CD4-positive, alpha-beta T cell treated with Interleukin-6 for 4 hours (primary cell): Measurements from ENCODE around the gene MGME1.

Experiments used
- DNase-seq: peaks from one replicate; pipeline ENCODE4 v3.0.0-alpha.2; 2020; ENCODE audit warnings: mixed read lengths

The MGME1 gene

GRCh38 chr20:17968366-17969277 lies at the start of gene MGME1, which contains the start of gene SNX5:
TSS of gene MGME1 (plus strand) at chr20:17969018. CDS start at chr20:17969860, 842 bp downstream.
TSS of gene SNX5 (minus strand) at chr20:17968794. CDS start at chr20:17968425, 369 bp downstream.
- peak; percentile 99 for DNase-seq

GRCh38 chr20:17919149-17919548 lies 49.7 kb upstream of the MGME1 start:
- no peak for DNase-seq

- no peak for DNase-seq
These were observed 47.0 kb upstream of the MGME1 start for GRCh38 chr20:17921774-17922173.

- DNase-seq: no peak
These were observed 43.5 kb upstream of the MGME1 start for GRCh38 chr20:17925141-17925939.

- DNase-seq: no peak
These were observed 42.9 kb upstream of the MGME1 start for GRCh38 chr20:17925940-17926300.

GRCh38 chr20:17928211-17928611 lies 40.6 kb upstream of the MGME1 start:
- no peak for DNase-seq

GRCh38 chr20:17928633-17929311 lies 40.0 kb upstream of the MGME1 start:
- DNase-seq: no peak

- DNase-seq: no peak
These were observed 37.3 kb upstream of the MGME1 start for GRCh38 chr20:17931513-17931912.

GRCh38 chr20:17932396-17932795 lies 36.4 kb upstream of the MGME1 start:
- DNase-seq: no peak

GRCh38 chr20:17933121-17933520 lies 35.7 kb upstream of the MGME1 start:
- DNase-seq: no peak

GRCh38 chr20:17933711-17934110 lies 35.1 kb upstream of the MGME1 start:
- no peak for DNase-seq

- no peak for DNase-seq
These were observed 34.5 kb upstream of the MGME1 start for GRCh38 chr20:17934141-17934862.

GRCh38 chr20:17935186-17935585 lies 33.6 kb upstream of the MGME1 start:
- no peak for DNase-seq

- DNase-seq: no peak
These were observed 33.1 kb upstream of the MGME1 start for GRCh38 chr20:17935761-17936160.

GRCh38 chr20:17936286-17936760 lies 32.5 kb upstream of the MGME1 start:
- no peak for DNase-seq

- DNase-seq: no peak
These were observed 31.8 kb upstream of the MGME1 start for GRCh38 chr20:17936761-17937732.

- peak; percentile 59 for DNase-seq
These were observed 29.8 kb upstream of the MGME1 start for GRCh38 chr20:17938871-17939619.

- no peak for DNase-seq
These were observed 29.1 kb upstream of the MGME1 start for GRCh38 chr20:17939622-17940223.

- no peak for DNase-seq
These were observed 28.4 kb upstream of the MGME1 start for GRCh38 chr20:17940224-17940971.
